Keratinocyte (primary cell): ENCODE data around the gene MVB12B. TPM values are rescaled to one million over a fixed set of nuclear protein-coding genes. Genes with fewer than 3 reads are reported as not detected.

Experiments
- DNase-seq: peaks from one replicate; pipeline ENCODE4 v3.0.0-alpha.2; 2011; ENCODE audit warnings: low read depth, missing footprints, low spot score
- FAIRE-seq: peaks from 2 replicates; lab custom pipeline; 2011; peaks lifted over from hg19 to GRCh38; lab: Jason Lieb, UNC
- H2AFZ ChIP-seq: 2 replicates; pipeline ENCODE4 v1.6.0; 2012; ENCODE audit warnings: low read length, control low read depth, inconsistent platforms; ENCODE audit not compliant: control insufficient read depth
- H3K27ac ChIP-seq: 2 replicates; pipeline ENCODE4 v1.5.1; 2011; ENCODE audit warnings: low read length; ENCODE audit not compliant: control insufficient read depth, insufficient read depth
- H3K27me3 ChIP-seq: 3 replicates; pipeline ENCODE4 v1.6.0; 2011; ENCODE audit warnings: low read length; ENCODE audit not compliant: control insufficient read depth, insufficient read depth; ENCODE audit errors: extremely low read depth
- H3K36me3 ChIP-seq, 2 experiments: 2 replicates in 1 of 2; 3 replicates in 1 of 2; pipeline ENCODE4 v1.5.1; 2011; ENCODE audit warnings: low read length in 2 of 2, mild to moderate bottlenecking in 1 of 2; ENCODE audit not compliant: control insufficient read depth in 2 of 2, insufficient read depth in 2 of 2; ENCODE audit errors: extremely low read depth in 1 of 2
- H3K4me1 ChIP-seq: 3 replicates; pipeline ENCODE4 v1.5.1; 2011; ENCODE audit warnings: low read length; ENCODE audit not compliant: control insufficient read depth, insufficient read depth; ENCODE audit errors: extremely low read depth
- H3K4me2 ChIP-seq: 3 replicates; pipeline ENCODE4 v1.6.0; 2011; ENCODE audit warnings: low read depth, low read length; ENCODE audit not compliant: control insufficient read depth, insufficient read depth; ENCODE audit errors: extremely low read depth
- H3K4me3 ChIP-seq, 3 experiments: fragments of 200-600 bp in 1 of 3; sonication (generic) in 1 of 3; 2 replicates in 2 of 3; 3 replicates in 1 of 3; pipeline ENCODE4 v1.5.1; 2011 to 2016; ENCODE audit warnings: low read length in 3 of 3, mild to moderate bottlenecking in 3 of 3, control low read depth in 2 of 3, inconsistent platforms in 1 of 3, low read depth in 1 of 3, mixed read lengths in 1 of 3, mixed run types in 1 of 3, moderate library complexity in 1 of 3; ENCODE audit not compliant: control insufficient read depth in 2 of 3, insufficient read depth in 2 of 3; ENCODE audit errors: extremely low read depth in 1 of 3
- H3K79me2 ChIP-seq: 2 replicates; pipeline ENCODE4 v1.6.0; 2012; ENCODE audit warnings: low read length; ENCODE audit not compliant: control insufficient read depth, insufficient read depth
- H3K9ac ChIP-seq: 3 replicates; pipeline ENCODE4 v1.6.0; 2011; ENCODE audit warnings: low read length; ENCODE audit not compliant: control insufficient read depth, insufficient read depth; ENCODE audit errors: extremely low read depth
- H3K9me1 ChIP-seq: 3 replicates; pipeline ENCODE4 v1.6.0; 2011; ENCODE audit warnings: low read length; ENCODE audit not compliant: control insufficient read depth, insufficient read depth; ENCODE audit errors: extremely low read depth
- H3K9me3 ChIP-seq: 2 replicates; pipeline ENCODE4 v1.5.1; 2012; ENCODE audit warnings: low read depth, low read length; ENCODE audit not compliant: control insufficient read depth
- H4K20me1 ChIP-seq: 3 replicates; pipeline ENCODE4 v1.6.0; 2011; ENCODE audit warnings: low read length; ENCODE audit not compliant: control insufficient read depth, insufficient read depth; ENCODE audit errors: extremely low read depth
- EZH2 ChIP-seq: IDR thresholded peaks from one replicate; pipeline ENCODE4 v1.6.1; 2012; ENCODE audit warnings: inconsistent platforms, mild to moderate bottlenecking, low read length, moderate library complexity
- dilution Hi-C: fragments of 300-500 bp; cut with MboI; formaldehyde crosslinking; loops from one replicate; pipeline ENCODE4 v1.7.0; 2020; ENCODE audit warnings: low sequenced_read_pairs; ENCODE audit not compliant: extremely low pct_ligation_motif_present
- polyA plus RNA-seq, 5 experiments: library from polyadenylated mRNA; depleted of rRNA in 3 of 5; stranded (reverse) in 3 of 5; stranded (forward) in 1 of 5; unstranded in 1 of 5; fragments of >200 nt; gene quantifications; 1 replicate in 1 of 5; 2 replicates in 3 of 5; 3 replicates in 1 of 5; pipeline versions ENCODE4 v1.2.1 to v1.2.3, GENCODE V29; 2011 to 2012; ENCODE audit warnings: missing spikeins in 2 of 5, low read depth in 1 of 5, low replicate concordance in 1 of 5
- TF ChIP-seq, protein P1 (sequence below), 3 experiments: IDR thresholded peaks in 1 of 3; conservative IDR thresholded peaks in 1 of 3; optimal IDR thresholded peaks in 1 of 3; 2 replicates in 2 of 3; 3 replicates in 1 of 3; pipeline versions ENCODE3 to v1.5.1; 2011; ENCODE audit warnings: low read length in 3 of 3, mild to moderate bottlenecking in 3 of 3, moderate library complexity in 2 of 3, control low read depth in 1 of 3, inconsistent platforms in 1 of 3; ENCODE audit not compliant: insufficient read depth in 2 of 3; ENCODE audit errors: extremely low read depth in 1 of 3

MVB12B gene
- polyA plus RNA-seq, 1 donor (not counting 4 experiments of a cell fraction or from before 2014, with no cell fraction given), result 1.2 TPM

DNA sequence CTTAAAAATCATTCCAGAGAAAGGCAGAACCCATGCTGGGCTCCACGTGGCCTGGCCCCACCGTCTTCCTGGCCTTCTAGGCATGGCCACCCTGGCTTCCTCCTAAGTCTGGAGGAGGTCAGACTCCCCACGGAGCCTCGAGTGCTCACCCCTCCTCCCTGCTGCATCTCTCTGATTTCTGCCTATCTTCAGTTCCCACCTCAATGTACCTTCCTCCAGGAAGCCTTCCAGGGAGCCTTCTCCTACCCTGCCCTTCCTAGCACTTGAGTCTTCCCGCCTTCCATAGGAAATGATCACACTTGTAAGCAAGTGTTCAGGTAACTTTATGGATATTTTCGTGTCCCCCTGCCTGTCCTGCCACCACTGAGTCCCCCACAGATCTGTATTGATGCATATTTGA is 92.0 kb downstream of the MVB12B start:
- DNase-seq (no peak), FAIRE-seq (no peak)
- Histone ChIP-seq H3K79me2 (no peaks in the 10 kb centered on the region), H3K9me3 (no peaks in the 10 kb centered on the region), H3K36me3 (no peaks in the 10 kb centered on the region), H3K9me1 (no peaks in the 10 kb centered on the region), H3K9ac (no peak overlapping the region), H3K27me3 (no peaks in the 10 kb centered on the region), H3K4me1 (peaks cover 5% of the 10 kb centered on the region), H2AFZ (no peak overlapping the region), H3K4me2 (no peak overlapping the region), H3K4me3 (no peak overlapping the region), H3K27ac (no peak overlapping the region), H4K20me1 (no peaks in the 10 kb centered on the region)
- dilution Hi-C loops, result no loop called here
- no peak for TF ChIP-seq EZH2
- TF ChIP-seq, protein P1, sequence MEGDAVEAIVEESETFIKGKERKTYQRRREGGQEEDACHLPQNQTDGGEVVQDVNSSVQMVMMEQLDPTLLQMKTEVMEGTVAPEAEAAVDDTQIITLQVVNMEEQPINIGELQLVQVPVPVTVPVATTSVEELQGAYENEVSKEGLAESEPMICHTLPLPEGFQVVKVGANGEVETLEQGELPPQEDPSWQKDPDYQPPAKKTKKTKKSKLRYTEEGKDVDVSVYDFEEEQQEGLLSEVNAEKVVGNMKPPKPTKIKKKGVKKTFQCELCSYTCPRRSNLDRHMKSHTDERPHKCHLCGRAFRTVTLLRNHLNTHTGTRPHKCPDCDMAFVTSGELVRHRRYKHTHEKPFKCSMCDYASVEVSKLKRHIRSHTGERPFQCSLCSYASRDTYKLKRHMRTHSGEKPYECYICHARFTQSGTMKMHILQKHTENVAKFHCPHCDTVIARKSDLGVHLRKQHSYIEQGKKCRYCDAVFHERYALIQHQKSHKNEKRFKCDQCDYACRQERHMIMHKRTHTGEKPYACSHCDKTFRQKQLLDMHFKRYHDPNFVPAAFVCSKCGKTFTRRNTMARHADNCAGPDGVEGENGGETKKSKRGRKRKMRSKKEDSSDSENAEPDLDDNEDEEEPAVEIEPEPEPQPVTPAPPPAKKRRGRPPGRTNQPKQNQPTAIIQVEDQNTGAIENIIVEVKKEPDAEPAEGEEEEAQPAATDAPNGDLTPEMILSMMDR (optimal IDR thresholded peaks at IDR 0.05 in 1 of 3, IDR thresholded peaks at IDR 0.05 in 1 of 3, conservative IDR thresholded peaks at IDR 0.05 in 1 of 3; ENCODE audit: extremely low read depth in 1 of 3, insufficient read depth in 2 of 3, low read length in 3 of 3), result no peak

GRCh38 chr9:126419475-126419874 is 92.8 kb downstream of the MVB12B start:
- Histone ChIP-seq H4K20me1 (no peaks in the 10 kb centered on the region), H3K9me1 (no peaks in the 10 kb centered on the region), H3K9ac (no peak overlapping the region), H3K4me3 (no peak overlapping the region), H3K27ac (no peak overlapping the region), H3K4me1 (peaks cover 5% of the 10 kb centered on the region), H2AFZ (no peak overlapping the region), H3K36me3 (no peaks in the 10 kb centered on the region), H3K79me2 (no peaks in the 10 kb centered on the region), H3K27me3 (no peaks in the 10 kb centered on the region), H3K9me3 (no peaks in the 10 kb centered on the region), H3K4me2 (no peak overlapping the region)
- no peak for TF ChIP-seq EZH2
- TF ChIP-seq, protein P1 (optimal IDR thresholded peaks at IDR 0.05 in 1 of 3, IDR thresholded peaks at IDR 0.05 in 1 of 3, conservative IDR thresholded peaks at IDR 0.05 in 1 of 3; ENCODE audit: extremely low read depth in 1 of 3, insufficient read depth in 2 of 3, low read length in 3 of 3), result no peak
- FAIRE-seq (no peak), DNase-seq (no peak)
- dilution Hi-C loops, result no loop called here
